Measurements from ENCODE around the gene PCNA. TPM values are rescaled to one million over a fixed set of nuclear protein-coding genes. Genes with fewer than 3 reads are reported as not detected.

PCNA gene
- total RNA-seq, 1 donor from 2014 or later, result 126 TPM

GRCh38 chr20:5090191-5090590, 29.6 kb downstream of the PCNA start:
- DNase-seq (ENCODE audit: low spot score, unreplicated experiment), result no peak
- TF ChIP-seq CTCF (IDR thresholded peaks at IDR 0.05; ENCODE audit: unreplicated experiment), result no peak
- Mint-ChIP-seq H3K36me3 (ENCODE audit: insufficient read depth) (peaks cover 4% of the 10 kb centered on the region), H3K4me3 (ENCODE audit: low read depth) (no peak overlapping the region), H3K9me3 (ENCODE audit: low read depth) (no peaks in the 10 kb centered on the region), H3K4me1 (ENCODE audit: low read depth) (peaks cover 2% of the 10 kb centered on the region), H3K27me3 (no peaks in the 10 kb centered on the region), H3K27ac (no peak overlapping the region)

- Mint-ChIP-seq H3K36me3 (ENCODE audit: insufficient read depth) (peaks cover 4% of the 10 kb centered on the region), H3K9me3 (ENCODE audit: low read depth) (no peaks in the 10 kb centered on the region), H3K27me3 (no peaks in the 10 kb centered on the region), H3K4me1 (ENCODE audit: low read depth) (peaks cover 2% of the 10 kb centered on the region), H3K27ac (no peak overlapping the region), H3K4me3 (ENCODE audit: low read depth) (no peak overlapping the region)
- no peak for TF ChIP-seq CTCF (IDR thresholded peaks at IDR 0.05; ENCODE audit: unreplicated experiment)
- no peak for DNase-seq (ENCODE audit: low spot score, unreplicated experiment)
These were observed 31.1 kb downstream of the PCNA start for GRCh38 chr20:5088688-5089087.

GRCh38 chr20:5085380-5085779, 34.4 kb downstream of the PCNA start:
- H3K27ac Mint-ChIP-seq, result no peak overlapping the region
- no peak for TF ChIP-seq CTCF (IDR thresholded peaks at IDR 0.05; ENCODE audit: unreplicated experiment)
- DNase-seq (ENCODE audit: low spot score, unreplicated experiment), result no peak
- H3K27me3 Mint-ChIP-seq, result no peaks in the 10 kb centered on the region
- H3K36me3 Mint-ChIP-seq (ENCODE audit: insufficient read depth), result no peaks in the 10 kb centered on the region
- H3K4me3 Mint-ChIP-seq (ENCODE audit: low read depth), result no peak overlapping the region
- no peaks in the 10 kb centered on the region for H3K4me1 Mint-ChIP-seq (ENCODE audit: low read depth)
- no peaks in the 10 kb centered on the region for H3K9me3 Mint-ChIP-seq (ENCODE audit: low read depth)

GRCh38 chr20:5080384-5080877, 39.3 kb downstream of the PCNA start:
- no peak overlapping the region for H3K27ac Mint-ChIP-seq
- TF ChIP-seq CTCF (IDR thresholded peaks at IDR 0.05; ENCODE audit: unreplicated experiment), result no peak
- H3K4me3 Mint-ChIP-seq (ENCODE audit: low read depth), result no peak overlapping the region
- DNase-seq (ENCODE audit: low spot score, unreplicated experiment), result no peak
- H3K27me3 Mint-ChIP-seq, result no peaks in the 10 kb centered on the region
- H3K4me1 Mint-ChIP-seq (ENCODE audit: low read depth), result no peaks in the 10 kb centered on the region
- H3K9me3 Mint-ChIP-seq (ENCODE audit: low read depth), result no peaks in the 10 kb centered on the region
- no peaks in the 10 kb centered on the region for H3K36me3 Mint-ChIP-seq (ENCODE audit: insufficient read depth)

- Mint-ChIP-seq H3K27ac (no peak overlapping the region), H3K4me1 (ENCODE audit: low read depth) (peaks cover 3% of the 10 kb centered on the region), H3K4me3 (ENCODE audit: low read depth) (no peak overlapping the region), H3K9me3 (ENCODE audit: low read depth) (no peaks in the 10 kb centered on the region), H3K27me3 (no peaks in the 10 kb centered on the region), H3K36me3 (ENCODE audit: insufficient read depth) (no peaks in the 10 kb centered on the region)
- no peak for DNase-seq (ENCODE audit: low spot score, unreplicated experiment)
- TF ChIP-seq CTCF (IDR thresholded peaks at IDR 0.05; ENCODE audit: unreplicated experiment), result no peak
These were observed 41.3 kb downstream of the PCNA start for GRCh38 chr20:5078399-5078958.
